Left renal cortex interstitium (tissue), 4 donors: ENCODE data around the gene ZMYND11. TPM values are rescaled to one million over a fixed set of nuclear protein-coding genes. Genes with fewer than 3 reads are reported as not detected.
"Not testable (repeated sequence)": the region's sequence is repeated elsewhere in the genome, so short reads cannot be mapped to it uniquely, and the experiment has no call there.

Experiments used
- DNase-seq, 4 donors: peaks; one replicate each; pipeline ENCODE4 v3.0.0-alpha.2; 2013; ENCODE audit warnings: low read depth in 4 of 4, low spot score in 2 of 4, missing footprints in 1 of 4
- polyA plus RNA-seq, 4 donors: library from polyadenylated mRNA; unstranded; fragments of 120-200 nt; gene quantifications; one replicate each; pipeline ENCODE4 v1.2.1, GENCODE V29; 2013; ENCODE audit not compliant: insufficient read length in 4 of 4

The ZMYND11 gene
- polyA plus RNA-seq, 4 donors, result 90.5 to 114 (median 107) TPM

GRCh38 chr10:279232-279631 lies 144.0 kb downstream of the ZMYND11 start:
- DNase-seq, result no peak

- no peak for DNase-seq
Measured at GRCh38 chr10:279655-280054, 144.4 kb downstream of the ZMYND11 start.

- no peak for DNase-seq
Measured at GRCh38 chr10:282294-283139, 147.3 kb downstream of the ZMYND11 start.

- no peak for DNase-seq
Measured at GRCh38 chr10:283140-283479, 147.9 kb downstream of the ZMYND11 start.

- DNase-seq, result no peak
Measured at GRCh38 chr10:283916-284356, 148.7 kb downstream of the ZMYND11 start.

GRCh38 chr10:285216-285615 lies 150.0 kb downstream of the ZMYND11 start:
- no peak for DNase-seq

- no peak for DNase-seq
Measured at GRCh38 chr10:287026-287709, 151.9 kb downstream of the ZMYND11 start.

GRCh38 chr10:287814-288213 lies 152.6 kb downstream of the ZMYND11 start:
- DNase-seq, result no peak

- no peak for DNase-seq
Measured at GRCh38 chr10:288316-289200, 153.3 kb downstream of the ZMYND11 start.

- DNase-seq, result no peak
Measured at GRCh38 chr10:289581-289980, 154.3 kb downstream of the ZMYND11 start.

- DNase-seq, result no peak
Measured at GRCh38 chr10:290026-290725, 154.9 kb downstream of the ZMYND11 start.

GRCh38 chr10:293636-294035 lies 158.4 kb downstream of the ZMYND11 start:
- DNase-seq, result no peak

GRCh38 chr10:297567-297966 lies 162.3 kb downstream of the ZMYND11 start:
- no peak for DNase-seq

GRCh38 chr10:298033-298432 lies 162.8 kb downstream of the ZMYND11 start:
- DNase-seq, result no peak

- DNase-seq, result no peak
Measured at GRCh38 chr10:299512-299911, 164.3 kb downstream of the ZMYND11 start.

GRCh38 chr10:299969-300368 lies 164.7 kb downstream of the ZMYND11 start:
- no peak for DNase-seq

- DNase-seq, result not testable (repeated sequence)
Measured at GRCh38 chr10:300580-300979, 165.3 kb downstream of the ZMYND11 start.

GRCh38 chr10:301536-301935 lies 166.3 kb downstream of the ZMYND11 start:
- no peak for DNase-seq
